CD14-positive monocyte (primary cell): ENCODE measurements around the gene NEDD4L. TPM values are rescaled to one million over a fixed set of nuclear protein-coding genes. Genes with fewer than 3 reads are reported as not detected.

Source experiments
- DNase-seq, 3 donors: peaks; one replicate each; pipeline ENCODE4 v3.0.0-alpha.2; 2011 to 2022
- H2AFZ ChIP-seq: 2 replicates; pipeline ENCODE4 v1.6.0; 2012; ENCODE audit warnings: mild to moderate bottlenecking, low read depth, low read length, inconsistent platforms; ENCODE audit not compliant: insufficient read depth, poor library complexity, severe bottlenecking
- H3K27ac ChIP-seq, 2 donors: 1 replicate in 1 of 2; 2 replicates in 1 of 2; pipeline ENCODE4 v1.5.1; 2012 to 2013; ENCODE audit warnings: low read length in 2 of 2, control low read depth in 1 of 2, inconsistent platforms in 1 of 2, low read depth in 1 of 2, mild to moderate bottlenecking in 1 of 2
- H3K27me3 ChIP-seq, 2 donors: one replicate each; pipeline versions ENCODE4 v1.6.0 to v1.6.1; 2011 to 2013; ENCODE audit warnings: low read length in 2 of 2; ENCODE audit not compliant: control insufficient read depth in 2 of 2, insufficient read depth in 2 of 2
- H3K36me3 ChIP-seq, 2 donors: replicated peaks in 1 of 2; 1 replicate in 1 of 2; 2 replicates in 1 of 2; pipeline versions ENCODE4 v1.5.1 to v1.6.1; 2012 to 2013; ENCODE audit warnings: low read length in 2 of 2, control low read depth in 1 of 2, inconsistent platforms in 1 of 2, mild to moderate bottlenecking in 1 of 2; ENCODE audit not compliant: insufficient read depth in 2 of 2, control insufficient read depth in 1 of 2
- H3K4me1 ChIP-seq, 2 donors: 1 replicate in 1 of 2; 2 replicates in 1 of 2; pipeline versions ENCODE4 v1.5.1 to v1.6.1; 2012 to 2013; ENCODE audit warnings: low read length in 2 of 2, control low read depth in 1 of 2, inconsistent platforms in 1 of 2, mild to moderate bottlenecking in 1 of 2, moderate library complexity in 1 of 2; ENCODE audit not compliant: insufficient read depth in 2 of 2, control insufficient read depth in 1 of 2
- H3K4me2 ChIP-seq: replicated peaks from 2 replicates; pipeline ENCODE3; 2012; ENCODE audit warnings: low read length, moderate library complexity, mild to moderate bottlenecking; ENCODE audit not compliant: poor library complexity, severe bottlenecking; ENCODE audit errors: extremely low read depth
- H3K4me3 ChIP-seq, 3 experiments: fragments of 200-600 bp in 1 of 3; sonication (generic) in 1 of 3; replicated peaks in 1 of 3; 1 replicate in 2 of 3; 2 replicates in 1 of 3; pipeline ENCODE4 v1.5.1; 2011 to 2013; ENCODE audit warnings: low read length in 3 of 3, mild to moderate bottlenecking in 3 of 3, control low read depth in 2 of 3, low read depth in 2 of 3, inconsistent platforms in 1 of 3, moderate library complexity in 1 of 3
- H3K79me2 ChIP-seq: 2 replicates; pipeline ENCODE4 v1.6.0; 2012; ENCODE audit warnings: mild to moderate bottlenecking, control low read depth, inconsistent platforms, low read length, moderate library complexity; ENCODE audit not compliant: insufficient read depth
- H3K9ac ChIP-seq: 2 replicates; pipeline ENCODE4 v1.6.0; 2017; ENCODE audit warnings: low read length, mild to moderate bottlenecking; ENCODE audit not compliant: insufficient read depth, poor library complexity, severe bottlenecking
- H3K9me3 ChIP-seq, 2 donors: replicated peaks in 1 of 2; 1 replicate in 1 of 2; 2 replicates in 1 of 2; pipeline versions ENCODE4 v1.5.1 to v1.6.1; 2012 to 2013; ENCODE audit warnings: low read length in 2 of 2, control low read depth in 1 of 2; ENCODE audit not compliant: control insufficient read depth in 1 of 2, insufficient read depth in 1 of 2
- H4K20me1 ChIP-seq: 2 replicates; pipeline ENCODE4 v1.6.0; 2012; ENCODE audit warnings: mild to moderate bottlenecking, low read length, control low read depth, moderate library complexity; ENCODE audit not compliant: insufficient read depth
- H3K27ac Mint-ChIP-seq, 7 donors: one replicate each; pipeline ENCODE4 v1.8.0; 2020; ENCODE audit warnings: mild to moderate bottlenecking in 7 of 7, mixed read lengths in 7 of 7, moderate library complexity in 6 of 7, inconsistent platforms in 2 of 7
- H3K27me3 Mint-ChIP-seq, 3 donors: one replicate each; pipeline ENCODE4 v1.8.0; 2021 to 2022; ENCODE audit warnings: low read depth in 3 of 3, mild to moderate bottlenecking in 3 of 3, mixed read lengths in 3 of 3, moderate library complexity in 3 of 3, inconsistent platforms in 1 of 3
- H3K36me3 Mint-ChIP-seq, 2 donors: one replicate each; pipeline ENCODE4 v1.8.0; 2020; ENCODE audit warnings: mixed read lengths in 2 of 2, inconsistent platforms in 1 of 2, mild to moderate bottlenecking in 1 of 2
- H3K4me1 Mint-ChIP-seq: one replicate; pipeline ENCODE4 v1.8.0; 2020; ENCODE audit warnings: mild to moderate bottlenecking, mixed read lengths
- H3K4me3 Mint-ChIP-seq, 2 donors: one replicate each; pipeline ENCODE4 v1.8.0; 2020; ENCODE audit warnings: mild to moderate bottlenecking in 2 of 2, mixed read lengths in 2 of 2, moderate library complexity in 1 of 2
- H3K9me3 Mint-ChIP-seq, 7 donors: one replicate each; pipeline ENCODE4 v1.8.0; 2020 to 2022; ENCODE audit warnings: mixed read lengths in 7 of 7, mild to moderate bottlenecking in 6 of 7, moderate library complexity in 6 of 7, inconsistent platforms in 2 of 7
- CTCF ChIP-seq: fragments of 200-600 bp; IDR thresholded peaks from one replicate; pipeline ENCODE4 v1.8.0; 2022; ENCODE audit warnings: antibody characterized with exemption, mild to moderate bottlenecking
- WGBS: methylation state at CpG from one replicate; pipeline ENCODE4 v1.1.5; 2013; ENCODE audit warnings: missing lambda C conversion rate; ENCODE audit not compliant: insufficient coverage; 5-methylcytosine and 5-hydroxymethylcytosine counted together
- intact Hi-C, 2 donors: fragments of 100-400 bp; cut with micrococcal nuclease; formaldehyde crosslinking; loops; one replicate each; pipeline versions ENCODE4 v1.15.0 to v1.15.1; 2023
- polyA plus RNA-seq, 3 donors: library from polyadenylated mRNA; depleted of rRNA in 1 of 3; unstranded in 2 of 3; stranded (reverse) in 1 of 3; fragments of 300-500 nt in 2 of 3; fragments of >200 nt in 1 of 3; fragmentation: Illumina TruSeq in 2 of 3; gene quantifications; 1 replicate in 2 of 3; 2 replicates in 1 of 3; pipeline ENCODE4 v1.2.3, GENCODE V29; 2012 to 2021

NEDD4L gene
- polyA plus RNA-seq, 3 donors: 2.5 to 5.2 (median 4.5) TPM

- DNase-seq: no peak
- no peaks in the 10 kb centered on the region for H3K36me3 ChIP-seq
- peaks cover 3 to 6% (median 5%) of the 10 kb centered on the region in 3 donors for H3K27me3 Mint-ChIP-seq
Measured at GRCh38 chr18:58076052-58076451, 32.0 kb downstream of the NEDD4L start.

GRCh38 chr18:58077329-58077728 is 33.3 kb downstream of the NEDD4L start:
- H3K4me1 ChIP-seq: peaks cover 5 to 7% of the 10 kb centered on the region in 2 donors
- H3K36me3 ChIP-seq: no peaks in the 10 kb centered on the region
- no peaks in the 10 kb centered on the region for H3K27me3 ChIP-seq
- Mint-ChIP-seq H3K36me3 (no peaks in the 10 kb centered on the region), H3K4me3 (no peak overlapping the region), H3K4me1 (peaks cover 7% of the 10 kb centered on the region), H3K9me3 (peaks cover 0 to 2% (median 0%) of the 10 kb centered on the region in 7 donors), H3K27ac (peak overlapping the region in 1 of 7 donors; percentile 52), H3K27me3 (peaks cover 3 to 7% (median 4%) of the 10 kb centered on the region in 3 donors)
- H3K79me2 ChIP-seq: no peaks in the 10 kb centered on the region
- WGBS: 98% methylated on average over 5 of the region's 9 CpGs
- no peak for TF ChIP-seq CTCF
- no peak overlapping the region for H2AFZ ChIP-seq
- no peaks in the 10 kb centered on the region for H3K9me3 ChIP-seq
- H3K4me3 ChIP-seq: no peak overlapping the region
- intact Hi-C loops: no loop called here
- H3K4me2 ChIP-seq: no peak overlapping the region
- H3K27ac ChIP-seq: no peak overlapping the region
- H4K20me1 ChIP-seq: no peaks in the 10 kb centered on the region
- H3K9ac ChIP-seq: no peak overlapping the region
- no peak for DNase-seq

More at GRCh38 chr18:58076052-58076451, 32.0 kb downstream of the NEDD4L start:
- Histone ChIP-seq H3K4me3 (no peak overlapping the region), H3K4me1 (peaks cover 5 to 7% of the 10 kb centered on the region in 2 donors), H3K9ac (no peak overlapping the region), H4K20me1 (no peaks in the 10 kb centered on the region), H3K27me3 (no peaks in the 10 kb centered on the region), H3K9me3 (no peaks in the 10 kb centered on the region), H3K27ac (no peak overlapping the region), H3K4me2 (no peak overlapping the region), H3K79me2 (no peaks in the 10 kb centered on the region), H2AFZ (no peak overlapping the region)
- H3K4me1 Mint-ChIP-seq: peaks cover 7% of the 10 kb centered on the region
- intact Hi-C loops: no loop called here
- WGBS: no CpG with 5 or more reads among the region's 2 CpGs
- TF ChIP-seq CTCF: no peak
- peaks cover 0 to 3% (median 0%) of the 10 kb centered on the region in 7 donors for H3K9me3 Mint-ChIP-seq
- no peaks in the 10 kb centered on the region for H3K36me3 Mint-ChIP-seq
- no peak overlapping the region for H3K4me3 Mint-ChIP-seq
- H3K27ac Mint-ChIP-seq: peak overlapping the region in 1 of 7 donors; percentile 14
